Testis (tissue), 3 donors: Measurements from ENCODE around the gene KLHDC9. TPM values are rescaled to one million over a fixed set of nuclear protein-coding genes. Genes with fewer than 3 reads are reported as not detected.

ENCODE experiments used
- DNase-seq: peaks from one replicate; pipeline ENCODE4 v3.0.0-alpha.2; 2019
- H3K27ac ChIP-seq, 2 donors: fragments of 200-600 bp; sonication (generic); one replicate each; pipeline ENCODE4 v1.5.1; 2019
- H3K27me3 ChIP-seq: fragments of 200-600 bp; sonication (generic); one replicate; pipeline ENCODE4 v1.5.1; 2019
- H3K36me3 ChIP-seq: fragments of 200-600 bp; sonication (generic); one replicate; pipeline ENCODE4 v1.5.1; 2017; ENCODE audit warnings: low read depth; ENCODE audit errors: missing control alignments
- H3K4me1 ChIP-seq: fragments of 200-600 bp; sonication (generic); one replicate; pipeline ENCODE4 v1.5.1; 2019
- H3K4me3 ChIP-seq, 2 donors: fragments of 200-600 bp; sonication (generic); one replicate each; pipeline ENCODE4 v1.5.1; 2017 to 2019
- H3K9me3 ChIP-seq: fragments of 200-600 bp; sonication (generic); one replicate; pipeline ENCODE4 v1.5.1; 2017
- CTCF ChIP-seq, 3 experiments: fragments of 450-650 bp in 2 of 3; fragments of 200-600 bp in 1 of 3; sonication (generic) in 1 of 3; IDR thresholded peaks; one replicate each; pipeline ENCODE4 v1.5.1; 2016 to 2019; ENCODE audit warnings: antibody characterized with exemption in 3 of 3, mild to moderate bottlenecking in 2 of 3, moderate library complexity in 1 of 3
- POLR2A ChIP-seq: fragments of 450-650 bp; IDR thresholded peaks from one replicate; pipeline ENCODE4 v1.6.1; 2017; ENCODE audit warnings: antibody characterized with exemption, mild to moderate bottlenecking, moderate library complexity
- WGBS, 2 donors: methylation state at CpG; one replicate each; pipeline ENCODE4 v1.1.5; 2018; 5-methylcytosine and 5-hydroxymethylcytosine counted together
- intact Hi-C: fragments of 100-400 bp; cut with DNase I; formaldehyde crosslinking; loops from one replicate; pipeline ENCODE4 v1.15.1; 2023; ENCODE audit warnings: low total_unique reads
- polyA plus RNA-seq: library from polyadenylated mRNA; stranded (reverse); fragments of 350-450 nt; fragmentation: Illumina TruSeq; extraction: RNeasy Lipid Tissue Mini Kit (QIAGEN cat#74804); gene quantifications from one replicate; pipeline ENCODE4 v1.2.3, GENCODE V29; 2014; ENCODE audit warnings: low read depth, low replicate concordance; ENCODE audit not compliant: insufficient read depth
- total RNA-seq, 2 donors: library from RNA; depleted of rRNA; stranded (reverse); fragments of >200 nt; gene quantifications; one replicate each; pipeline ENCODE4 v1.2.3, GENCODE V29; 2016

Gene KLHDC9
- total and polyA plus RNA-seq, 3 donors from 2014 or later, result 55.8 to 144 (median 57.2) TPM

- H3K4me1 ChIP-seq, result peaks cover 26% of the 10 kb centered on the region
- no peak for TF ChIP-seq CTCF (IDR thresholded peaks at IDR 0.05)
- TF ChIP-seq POLR2A, result no peak
- no peaks in the 10 kb centered on the region for H3K27me3 ChIP-seq
- DNase-seq, result no peak
- no peak overlapping the region for H3K4me3 ChIP-seq
- no peaks in the 10 kb centered on the region for H3K9me3 ChIP-seq
- intact Hi-C loops, result no loop called here
- no peak overlapping the region for H3K27ac ChIP-seq
- WGBS, 2 donors, result 85 to 87% methylated on average over 3 of the region's 3 CpGs
- no peaks in the 10 kb centered on the region for H3K36me3 ChIP-seq
Measured at GRCh38 chr1:161121042-161121650, 23.0 kb downstream of the KLHDC9 start.

- DNase-seq, result no peak
Measured at GRCh38 chr1:161121834-161122233, 23.7 kb downstream of the KLHDC9 start.

GRCh38 chr1:161122967-161123366, 24.8 kb downstream of the KLHDC9 start:
- no peak for TF ChIP-seq POLR2A
- TF ChIP-seq CTCF (IDR thresholded peaks at IDR 0.05), result no peak
- no peak for DNase-seq
- H3K4me3 ChIP-seq, result no peak overlapping the region
- H3K27ac ChIP-seq, result no peak overlapping the region
- intact Hi-C loops, result no loop called here
- no peaks in the 10 kb centered on the region for H3K9me3 ChIP-seq
- WGBS, 2 donors, result 75 to 84% methylated on average over 6 of the region's 6 CpGs
- no peaks in the 10 kb centered on the region for H3K36me3 ChIP-seq
- no peaks in the 10 kb centered on the region for H3K27me3 ChIP-seq
- peaks cover 14% of the 10 kb centered on the region for H3K4me1 ChIP-seq

More at GRCh38 chr1:161121834-161122233, 23.7 kb downstream of the KLHDC9 start:
- Histone ChIP-seq H3K9me3 (no peaks in the 10 kb centered on the region), H3K4me3 (no peak overlapping the region), H3K36me3 (no peaks in the 10 kb centered on the region), H3K4me1 (peaks cover 19% of the 10 kb centered on the region), H3K27me3 (no peaks in the 10 kb centered on the region), H3K27ac (no peak overlapping the region)
- TF ChIP-seq POLR2A (no peak), CTCF (IDR thresholded peaks at IDR 0.05) (no peak)
- WGBS, 2 donors, result 68 to 73% methylated on average over 4 of the region's 4 CpGs
- intact Hi-C loops, result no loop called here

- peaks cover 9% of the 10 kb centered on the region for H3K4me1 ChIP-seq
- no peak for DNase-seq
- no peak for TF ChIP-seq CTCF (IDR thresholded peaks at IDR 0.05)
- no peak for TF ChIP-seq POLR2A
- H3K27ac ChIP-seq, result no peak overlapping the region
- H3K27me3 ChIP-seq, result no peaks in the 10 kb centered on the region
- H3K36me3 ChIP-seq, result no peaks in the 10 kb centered on the region
- intact Hi-C loops, result no loop called here
- H3K9me3 ChIP-seq, result no peaks in the 10 kb centered on the region
- H3K4me3 ChIP-seq, result no peak overlapping the region
- 86 to 94% methylated on average over 2 of the region's 2 CpGs for WGBS, 2 donors
Measured at GRCh38 chr1:161127649-161128048, 29.5 kb downstream of the KLHDC9 start.
